ENCODE data around the gene BACH2.

The BACH2 gene

GRCh38 chr6:90093558-90094073, 203.0 kb downstream of the BACH2 start:
- no peak for FAIRE-seq

GRCh38 chr6:90090866-90091265, 205.8 kb downstream of the BACH2 start:
- no peak for FAIRE-seq

- FAIRE-seq, result no peak
Observed at GRCh38 chr6:90088009-90088408, 208.6 kb downstream of the BACH2 start.

- no peak for FAIRE-seq
Observed at GRCh38 chr6:90087106-90087833, 209.4 kb downstream of the BACH2 start.

- no peak for FAIRE-seq
Observed at GRCh38 chr6:90086517-90086916, 210.1 kb downstream of the BACH2 start.

- no peak for FAIRE-seq
Observed at GRCh38 chr6:90083891-90084290, 212.8 kb downstream of the BACH2 start.

GRCh38 chr6:90082847-90083246, 213.8 kb downstream of the BACH2 start:
- no peak for FAIRE-seq

GRCh38 chr6:90080876-90081481, 215.7 kb downstream of the BACH2 start:
- FAIRE-seq, result no peak

GRCh38 chr6:90079560-90080490, 216.8 kb downstream of the BACH2 start:
- FAIRE-seq, result no peak

- no peak for FAIRE-seq
Observed at GRCh38 chr6:90078513-90079289, 217.9 kb downstream of the BACH2 start.

- FAIRE-seq, result no peak
Observed at GRCh38 chr6:90076511-90077415, 219.9 kb downstream of the BACH2 start.

GRCh38 chr6:90074161-90074850, 222.3 kb downstream of the BACH2 start:
- no peak for FAIRE-seq

GRCh38 chr6:90072935-90073464, 223.6 kb downstream of the BACH2 start:
- FAIRE-seq, result no peak

- no peak for FAIRE-seq
Observed at GRCh38 chr6:90072501-90072900, 224.1 kb downstream of the BACH2 start.

GRCh38 chr6:90068703-90069523, 227.7 kb downstream of the BACH2 start:
- no peak for FAIRE-seq

GRCh38 chr6:90068264-90068663, 228.4 kb downstream of the BACH2 start:
- FAIRE-seq, result no peak

- no peak for FAIRE-seq
Observed at GRCh38 chr6:90066697-90067096, 229.9 kb downstream of the BACH2 start.

- no peak for FAIRE-seq
Observed at GRCh38 chr6:90065173-90065572, 231.5 kb downstream of the BACH2 start.

- FAIRE-seq, result no peak
Observed at GRCh38 chr6:90062667-90063066, 234.0 kb downstream of the BACH2 start.
